Skin of body (tissue), 2 donors: ENCODE data around the gene LDAF1. TPM values are rescaled to one million over a fixed set of nuclear protein-coding genes. Genes with fewer than 3 reads are reported as not detected.
"Not testable (repeated sequence)": the region's sequence is repeated elsewhere in the genome, so short reads cannot be mapped to it uniquely, and the experiment has no call there.

ENCODE experiments used
- DNase-seq: peaks from one replicate; lab custom pipeline; 2025; lab: John Stamatoyannopoulos, UW
- total RNA-seq: library from RNA; depleted of rRNA; stranded (reverse); fragments of >200 nt; gene quantifications from one replicate; pipeline ENCODE4 v1.2.3, GENCODE V29; 2014

Gene LDAF1
- total RNA-seq, 1 donor from 2014 or later, result 64.5 TPM

GRCh38 chr16:21161211-21161610, 2.7 kb downstream of the LDAF1 start:
- DNase-seq, result no peak

GRCh38 chr16:21162661-21163151, 4.2 kb downstream of the LDAF1 start:
- DNase-seq, result peak; percentile 76

GRCh38 chr16:21163576-21163975, 5.1 kb downstream of the LDAF1 start:
- no peak for DNase-seq

- DNase-seq, result no peak
Measured at GRCh38 chr16:21164521-21165168, 6.2 kb downstream of the LDAF1 start.

GRCh38 chr16:21166561-21166961, 8.1 kb downstream of the LDAF1 start:
- DNase-seq, result no peak

GRCh38 chr16:21167360-21167759, 8.9 kb downstream of the LDAF1 start:
- DNase-seq, result no peak

GRCh38 chr16:21167929-21168602, 9.6 kb downstream of the LDAF1 start:
- no peak for DNase-seq

- DNase-seq, result no peak
Measured at GRCh38 chr16:21169249-21169981, 10.9 kb downstream of the LDAF1 start.

- DNase-seq, result not testable (repeated sequence)
Measured at GRCh38 chr16:21170116-21170515, 11.6 kb downstream of the LDAF1 start.

GRCh38 chr16:21172650-21173049, 14.2 kb downstream of the LDAF1 start:
- DNase-seq, result no peak

GRCh38 chr16:21175397-21175796, 16.9 kb downstream of the LDAF1 start:
- no peak for DNase-seq

- no peak for DNase-seq
Measured at GRCh38 chr16:21179126-21179982, 20.9 kb downstream of the LDAF1 start.

GRCh38 chr16:21179983-21180365, 21.5 kb downstream of the LDAF1 start:
- no peak for DNase-seq

- no peak for DNase-seq
Measured at GRCh38 chr16:21183995-21184394, 25.5 kb downstream of the LDAF1 start.

- DNase-seq, result no peak
Measured at GRCh38 chr16:21184834-21185233, 26.4 kb downstream of the LDAF1 start.

- DNase-seq, result no peak
Measured at GRCh38 chr16:21185659-21186325, 27.3 kb downstream of the LDAF1 start.

- no peak for DNase-seq
Measured at GRCh38 chr16:21186326-21186691, 27.8 kb downstream of the LDAF1 start.

- no peak for DNase-seq
Measured at GRCh38 chr16:21189311-21189710, 30.8 kb downstream of the LDAF1 start.

- no peak for DNase-seq
Measured at GRCh38 chr16:21190013-21190412, 31.5 kb downstream of the LDAF1 start.

- DNase-seq, result no peak
Measured at GRCh38 chr16:21190599-21190998, 32.1 kb downstream of the LDAF1 start.

- no peak for DNase-seq
Measured at GRCh38 chr16:21192991-21193390, 34.5 kb downstream of the LDAF1 start.
